Panc1 (cell line): ENCODE results near the gene GTF2H4. TPM values are rescaled to one million over a fixed set of nuclear protein-coding genes. Genes with fewer than 3 reads are reported as not detected.

Experiments
- ATAC-seq: fragments of 200-7000 bp; cut with Tn5 transposase; 2 replicates; pipeline ENCODE4 v1.9.1; 2020; ENCODE audit warnings: mild to moderate bottlenecking, moderate library complexity
- BruUV-seq: library from RNA; stranded (reverse); fragments of 400-500 nt; replicated peaks from 2 replicates; lab custom pipeline; 2021; lab: Mats Ljungman, UMichigan
- CTCF ChIA-PET: fragments of 300-600 bp; sonication (Branson Sonifier 250); formaldehyde crosslinking; loops from one replicate; lab custom pipeline; 2022; ENCODE audit warnings: antibody characterized with exemption; lab: Charles Lee
- POLR2A ChIA-PET: fragments of 300-600 bp; sonication (Branson Sonifier 250); formaldehyde crosslinking; loops from one replicate; lab custom pipeline; 2022; ENCODE audit warnings: antibody characterized with exemption; lab: Charles Lee
- DNase-seq: peaks from one replicate; pipeline ENCODE4 v3.0.0-alpha.2; 2010; ENCODE audit warnings: low read depth, low spot score
- H3K27ac ChIP-seq: 2 replicates; pipeline ENCODE4 v1.5.1; 2011; ENCODE audit warnings: mild to moderate bottlenecking, low read length, inconsistent platforms
- H3K27me3 ChIP-seq: fragments of 200-500 bp; sonication (Bioruptor generic); 2 replicates; pipeline ENCODE4 v1.6.0; 2014; ENCODE audit warnings: low read length, inconsistent platforms; ENCODE audit not compliant: control insufficient read depth, insufficient read depth
- H3K36me3 ChIP-seq: fragments of 200-500 bp; sonication (Bioruptor generic); 2 replicates; pipeline ENCODE4 v1.5.1; 2014; ENCODE audit warnings: inconsistent platforms, mild to moderate bottlenecking, low read length, moderate library complexity; ENCODE audit not compliant: control insufficient read depth, insufficient read depth
- H3K4me1 ChIP-seq: 2 replicates; pipeline ENCODE4 v1.5.1; 2011; ENCODE audit warnings: inconsistent platforms, mild to moderate bottlenecking, low read length, moderate library complexity; ENCODE audit not compliant: control insufficient read depth, insufficient read depth
- H3K4me3 ChIP-seq, 2 experiments: 2 replicates each; pipeline ENCODE4 v1.5.1; 2011 to 2012; ENCODE audit warnings: low read depth in 2 of 2, low read length in 2 of 2, mild to moderate bottlenecking in 2 of 2, inconsistent platforms in 1 of 2, moderate library complexity in 1 of 2
- H3K9me3 ChIP-seq: fragments of 200-500 bp; sonication (Bioruptor generic); 2 replicates; pipeline ENCODE4 v1.5.1; 2014; ENCODE audit warnings: low read depth, mild to moderate bottlenecking, inconsistent platforms, low read length, moderate library complexity; ENCODE audit not compliant: control insufficient read depth, insufficient read depth
- POLR2AphosphoS5 ChIP-seq: IDR thresholded peaks from 2 replicates; pipeline ENCODE4 v1.6.1; 2012; ENCODE audit warnings: mild to moderate bottlenecking, low read depth, low read length, moderate library complexity
- SIN3A ChIP-seq: IDR thresholded peaks from 2 replicates; pipeline ENCODE4 v1.6.1; 2012; ENCODE audit warnings: low read depth, mild to moderate bottlenecking, low read length, moderate library complexity, borderline replicate concordance; ENCODE audit not compliant: insufficient read depth
- TCF7L2 ChIP-seq: IDR thresholded peaks from 2 replicates; pipeline ENCODE4 v1.6.1; 2011; ENCODE audit warnings: mild to moderate bottlenecking, low read depth, low read length, inconsistent platforms
- in situ Hi-C: cut with HindIII; loops from 2 replicates; pipeline ENCODE4 v1.10.0; 2016; ENCODE audit warnings: low sequenced_read_pairs, low pct_unique_long_range_greater_than_20kb
- intact Hi-C: fragments of 100-400 bp; cut with micrococcal nuclease; formaldehyde crosslinking; loops from one replicate; pipeline ENCODE4 v1.10.0; 2022; ENCODE audit not compliant: unreplicated experiment
- total RNA-seq: library from RNA; stranded (reverse); gene quantifications from one replicate; pipeline ENCODE4 v1.2.1, GENCODE V29; 2021; ENCODE audit not compliant: unreplicated experiment
- TF ChIP-seq, protein P1 (sequence below): fragments of 450-650 bp; IDR thresholded peaks from 2 replicates; pipeline ENCODE4 v1.5.1; 2017; ENCODE audit warnings: mild to moderate bottlenecking
- TF ChIP-seq, protein P2 (sequence below), 2 experiments: IDR thresholded peaks; 2 replicates each; pipeline ENCODE4 v1.6.1; 2011 to 2012; ENCODE audit warnings: low read depth in 2 of 2, control low read depth in 1 of 2, low read length in 1 of 2, mild to moderate bottlenecking in 1 of 2, moderate library complexity in 1 of 2; ENCODE audit not compliant: insufficient read depth in 1 of 2

GTF2H4 gene
- total RNA-seq, 1 experiment from 2014 or later: 27.5 TPM

DNA sequence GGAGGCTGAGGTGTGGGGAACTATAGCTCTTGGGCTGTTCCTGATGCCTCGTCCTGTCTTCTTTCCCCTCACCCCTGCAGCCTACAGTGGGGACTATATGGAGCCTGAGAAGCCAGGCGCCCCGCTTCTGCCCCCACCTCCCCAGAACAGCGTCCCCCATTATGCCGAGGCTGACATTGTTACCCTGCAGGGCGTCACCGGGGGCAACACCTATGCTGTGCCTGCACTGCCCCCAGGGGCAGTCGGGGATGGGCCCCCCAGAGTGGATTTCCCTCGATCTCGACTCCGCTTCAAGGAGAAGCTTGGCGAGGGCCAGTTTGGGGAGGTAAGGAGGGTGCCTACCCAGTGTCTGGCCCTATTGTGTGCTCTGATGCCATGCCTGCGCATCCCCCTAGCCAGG lies 11.5 kb upstream of the GTF2H4 start:
- POLR2A ChIA-PET: interaction anchor here (0.6 kb wide), 1 partner anchor 31 kb away, joined by 3 read pairs; no protein-coding TSS in a partner anchor
- no peak overlapping the region for H3K27ac ChIP-seq
- no TSS peak for BruUV-seq

DNA sequence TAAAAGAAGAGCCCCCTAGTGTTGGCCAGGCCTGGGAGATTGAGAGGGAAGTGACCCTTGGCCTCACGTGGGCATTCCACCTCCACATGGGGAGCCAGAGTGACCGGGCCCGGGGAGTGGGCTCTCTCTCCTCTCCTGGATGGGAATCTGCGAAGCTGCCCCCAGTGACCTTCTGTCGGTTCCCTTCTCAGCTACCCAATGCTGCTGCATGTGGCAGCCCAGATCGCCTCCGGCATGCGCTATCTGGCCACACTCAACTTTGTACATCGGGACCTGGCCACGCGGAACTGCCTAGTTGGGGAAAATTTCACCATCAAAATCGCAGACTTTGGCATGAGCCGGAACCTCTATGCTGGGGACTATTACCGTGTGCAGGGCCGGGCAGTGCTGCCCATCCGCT lies 10.1 kb upstream of the GTF2H4 start:
- H3K36me3 ChIP-seq: no peaks in the 10 kb centered on the region
- no peaks in the 10 kb centered on the region for H3K27me3 ChIP-seq
- ChIA-PET POLR2A (no interaction called here), CTCF (no interaction called here)
- no peak for ATAC-seq
- in situ Hi-C loops (no loop called here), intact Hi-C loops (no loop called here)
- BruUV-seq: no TSS peak
- H3K9me3 ChIP-seq: no peaks in the 10 kb centered on the region
- no peak for DNase-seq
- H3K27ac ChIP-seq: no peak overlapping the region
- H3K4me1 ChIP-seq: no peaks in the 10 kb centered on the region
- H3K4me3 ChIP-seq: no peak overlapping the region
- TF ChIP-seq POLR2AphosphoS5: no peak
- no peak for TF ChIP-seq TCF7L2
- TF ChIP-seq, protein P1, sequence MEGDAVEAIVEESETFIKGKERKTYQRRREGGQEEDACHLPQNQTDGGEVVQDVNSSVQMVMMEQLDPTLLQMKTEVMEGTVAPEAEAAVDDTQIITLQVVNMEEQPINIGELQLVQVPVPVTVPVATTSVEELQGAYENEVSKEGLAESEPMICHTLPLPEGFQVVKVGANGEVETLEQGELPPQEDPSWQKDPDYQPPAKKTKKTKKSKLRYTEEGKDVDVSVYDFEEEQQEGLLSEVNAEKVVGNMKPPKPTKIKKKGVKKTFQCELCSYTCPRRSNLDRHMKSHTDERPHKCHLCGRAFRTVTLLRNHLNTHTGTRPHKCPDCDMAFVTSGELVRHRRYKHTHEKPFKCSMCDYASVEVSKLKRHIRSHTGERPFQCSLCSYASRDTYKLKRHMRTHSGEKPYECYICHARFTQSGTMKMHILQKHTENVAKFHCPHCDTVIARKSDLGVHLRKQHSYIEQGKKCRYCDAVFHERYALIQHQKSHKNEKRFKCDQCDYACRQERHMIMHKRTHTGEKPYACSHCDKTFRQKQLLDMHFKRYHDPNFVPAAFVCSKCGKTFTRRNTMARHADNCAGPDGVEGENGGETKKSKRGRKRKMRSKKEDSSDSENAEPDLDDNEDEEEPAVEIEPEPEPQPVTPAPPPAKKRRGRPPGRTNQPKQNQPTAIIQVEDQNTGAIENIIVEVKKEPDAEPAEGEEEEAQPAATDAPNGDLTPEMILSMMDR: no peak
- TF ChIP-seq, protein P2, sequence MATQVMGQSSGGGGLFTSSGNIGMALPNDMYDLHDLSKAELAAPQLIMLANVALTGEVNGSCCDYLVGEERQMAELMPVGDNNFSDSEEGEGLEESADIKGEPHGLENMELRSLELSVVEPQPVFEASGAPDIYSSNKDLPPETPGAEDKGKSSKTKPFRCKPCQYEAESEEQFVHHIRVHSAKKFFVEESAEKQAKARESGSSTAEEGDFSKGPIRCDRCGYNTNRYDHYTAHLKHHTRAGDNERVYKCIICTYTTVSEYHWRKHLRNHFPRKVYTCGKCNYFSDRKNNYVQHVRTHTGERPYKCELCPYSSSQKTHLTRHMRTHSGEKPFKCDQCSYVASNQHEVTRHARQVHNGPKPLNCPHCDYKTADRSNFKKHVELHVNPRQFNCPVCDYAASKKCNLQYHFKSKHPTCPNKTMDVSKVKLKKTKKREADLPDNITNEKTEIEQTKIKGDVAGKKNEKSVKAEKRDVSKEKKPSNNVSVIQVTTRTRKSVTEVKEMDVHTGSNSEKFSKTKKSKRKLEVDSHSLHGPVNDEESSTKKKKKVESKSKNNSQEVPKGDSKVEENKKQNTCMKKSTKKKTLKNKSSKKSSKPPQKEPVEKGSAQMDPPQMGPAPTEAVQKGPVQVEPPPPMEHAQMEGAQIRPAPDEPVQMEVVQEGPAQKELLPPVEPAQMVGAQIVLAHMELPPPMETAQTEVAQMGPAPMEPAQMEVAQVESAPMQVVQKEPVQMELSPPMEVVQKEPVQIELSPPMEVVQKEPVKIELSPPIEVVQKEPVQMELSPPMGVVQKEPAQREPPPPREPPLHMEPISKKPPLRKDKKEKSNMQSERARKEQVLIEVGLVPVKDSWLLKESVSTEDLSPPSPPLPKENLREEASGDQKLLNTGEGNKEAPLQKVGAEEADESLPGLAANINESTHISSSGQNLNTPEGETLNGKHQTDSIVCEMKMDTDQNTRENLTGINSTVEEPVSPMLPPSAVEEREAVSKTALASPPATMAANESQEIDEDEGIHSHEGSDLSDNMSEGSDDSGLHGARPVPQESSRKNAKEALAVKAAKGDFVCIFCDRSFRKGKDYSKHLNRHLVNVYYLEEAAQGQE (IDR thresholded peaks at IDR 0.05; ENCODE audit: insufficient read depth in 1 of 2, low read depth in 2 of 2, low read length in 1 of 2): no peak
- no peak for TF ChIP-seq SIN3A

More for the DNA sequence above, 11.5 kb upstream of the GTF2H4 start:
- TF ChIP-seq POLR2AphosphoS5 (no peak), TCF7L2 (no peak), SIN3A (no peak)
- TF ChIP-seq, protein P1: no peak
- TF ChIP-seq, protein P2 (IDR thresholded peaks at IDR 0.05; ENCODE audit: insufficient read depth in 1 of 2, low read depth in 2 of 2, low read length in 1 of 2): no peak
- Histone ChIP-seq H3K4me1 (no peaks in the 10 kb centered on the region), H3K36me3 (no peaks in the 10 kb centered on the region), H3K9me3 (no peaks in the 10 kb centered on the region), H3K4me3 (no peak overlapping the region), H3K27me3 (no peaks in the 10 kb centered on the region)
- intact Hi-C loops: no loop called here
- DNase-seq: no peak
- CTCF ChIA-PET: interaction anchor here (0.5 to 0.6 kb wide), 2 partner anchors 134 to 249 kb away, joined by 5 to 6 read pairs; no protein-coding TSS in a partner anchor
- in situ Hi-C loops: no loop called here
- ATAC-seq: no peak
